K562 (cell line): ENCODE data around the gene SFT2D2. TPM values are rescaled to one million over a fixed set of nuclear protein-coding genes. Genes with fewer than 3 reads are reported as not detected.

Experiments used
- ATAC-seq: fragments of 200-7000 bp; cut with Tn5 transposase; 3 replicates; pipeline ENCODE4 v1.9.1; 2020; ENCODE audit warnings: moderate library complexity
- BruUV-seq: library from RNA; stranded (reverse); fragments of 400-500 nt; replicated peaks from 2 replicates; lab custom pipeline; 2021; lab: Mats Ljungman, UMichigan
- CTCF ChIA-PET: fragments of 300-600 bp; formaldehyde crosslinking; extraction: SDS; loops from one replicate; lab custom pipeline; 2021; ENCODE audit warnings: low intra/inter-chr PET ratio; lab: Yijun Ruan, JAX
- POLR2A ChIA-PET: fragments of 300-600, 350-650 bp; sonication (Branson Sonifier 250); formaldehyde crosslinking; extraction: SDS; loops from one replicate; lab custom pipeline; 2021; ENCODE audit warnings: antibody characterized with exemption, inconsistent platforms; lab: Yijun Ruan, JAX
- DNase-seq, 4 experiments: peaks; one replicate each; pipeline versions ENCODE4 v3.0.0 to v3.0.0-alpha.2; 2011 to 2018; ENCODE audit warnings: low spot score in 3 of 4, mixed read lengths in 3 of 4; ENCODE audit errors: extremely low read depth in 1 of 4
- FAIRE-seq: peaks from 2 replicates; lab custom pipeline; 2011; peaks lifted over from hg19 to GRCh38; lab: Jason Lieb, UNC
- H2AFZ ChIP-seq: 2 replicates; pipeline ENCODE4 v1.6.0; 2011; ENCODE audit warnings: low read depth, low read length, control low read depth, inconsistent platforms
- H3K27ac ChIP-seq: fragments of 200-600 bp; 3 replicates; pipeline ENCODE4 v1.8.0; 2011; ENCODE audit warnings: low read depth, mild to moderate bottlenecking, control low read depth, inconsistent platforms, low read length, moderate library complexity, mixed read lengths; ENCODE audit errors: extremely low read depth
- H3K27me3 ChIP-seq, 2 experiments: fragments of 300-600 bp in 1 of 2; 2 replicates in 1 of 2; 3 replicates in 1 of 2; pipeline versions ENCODE4 v1.6.0 to v1.8.0; 2011; ENCODE audit warnings: inconsistent platforms in 2 of 2, low read length in 2 of 2, mild to moderate bottlenecking in 1 of 2, mixed read lengths in 1 of 2, moderate library complexity in 1 of 2; ENCODE audit not compliant: control insufficient read depth in 2 of 2, insufficient read depth in 2 of 2
- H3K36me3 ChIP-seq: fragments of 300-600 bp; 3 replicates; pipeline ENCODE4 v1.8.0; 2011; ENCODE audit warnings: mild to moderate bottlenecking, low read length, inconsistent platforms; ENCODE audit not compliant: control insufficient read depth, insufficient read depth
- H3K4me1 ChIP-seq, 2 experiments: fragments of 200-600 bp in 1 of 2; replicated peaks in 1 of 2; 2 replicates in 1 of 2; 3 replicates in 1 of 2; pipeline versions ENCODE4 v1.5.1 to v1.8.0; 2011; ENCODE audit warnings: inconsistent platforms in 2 of 2, low read length in 2 of 2, mild to moderate bottlenecking in 1 of 2, mixed read lengths in 1 of 2, moderate library complexity in 1 of 2; ENCODE audit not compliant: control insufficient read depth in 2 of 2, insufficient read depth in 2 of 2
- H3K4me2 ChIP-seq: 2 replicates; pipeline ENCODE4 v1.6.1; 2011; ENCODE audit warnings: low read length, control low read depth, inconsistent platforms, mixed read lengths; ENCODE audit not compliant: insufficient read depth
- H3K4me3 ChIP-seq: fragments of 200-600 bp; sonication (generic), shearing (Covaris generic); 2 replicates; pipeline ENCODE4 v1.5.1; 2016; ENCODE audit warnings: control low read depth, inconsistent platforms
- H3K79me2 ChIP-seq: fragments of 200-600 bp; 3 replicates; pipeline ENCODE4 v1.8.0; 2011; ENCODE audit warnings: low read length, inconsistent platforms; ENCODE audit not compliant: control insufficient read depth, insufficient read depth
- H3K9ac ChIP-seq, 2 experiments: 2 replicates each; pipeline versions ENCODE4 v1.6.0 to v1.6.1; 2011; ENCODE audit warnings: low read depth in 2 of 2, low read length in 2 of 2, control low read depth in 1 of 2, inconsistent platforms in 1 of 2, mild to moderate bottlenecking in 1 of 2, mixed read lengths in 1 of 2; ENCODE audit not compliant: insufficient read depth in 1 of 2
- H3K9me1 ChIP-seq: one replicate; pipeline ENCODE4 v1.6.0; 2011; ENCODE audit warnings: inconsistent platforms, mild to moderate bottlenecking, low read length, moderate library complexity; ENCODE audit not compliant: control insufficient read depth, insufficient read depth
- H3K9me3 ChIP-seq: replicated peaks from 2 replicates; pipeline ENCODE4 v1.5.1; 2011; ENCODE audit warnings: low read depth, low read length, inconsistent platforms; ENCODE audit not compliant: control insufficient read depth, insufficient read depth
- H4K20me1 ChIP-seq: replicated peaks from 2 replicates; pipeline ENCODE4 v1.6.1; 2011; ENCODE audit warnings: low read length, inconsistent platforms, mixed read lengths; ENCODE audit not compliant: control insufficient read depth, insufficient read depth
- CBFA2T3 ChIP-seq: fragments of 450-650 bp; IDR thresholded peaks from 2 replicates; pipeline ENCODE4 v1.6.1; 2017
- ESRRA ChIP-seq: fragments of 450-650 bp; IDR thresholded peaks from 2 replicates; pipeline ENCODE4 v1.6.1; 2014; ENCODE audit warnings: low read depth, mild to moderate bottlenecking, moderate library complexity, borderline replicate concordance
- TAL1 ChIP-seq: fragments of 450-650 bp; IDR thresholded peaks from 2 replicates; pipeline ENCODE4 v1.6.1; 2016; ENCODE audit warnings: mild to moderate bottlenecking
- ZNF121 ChIP-seq: sonication (generic); formaldehyde crosslinking; conservative IDR thresholded peaks from 2 replicates; pipeline ENCODE4 v1.8.0; 2022; ENCODE audit warnings: missing genetic modification reagents
- ZZZ3 ChIP-seq: fragments of 450-650 bp; IDR thresholded peaks from 2 replicates; pipeline ENCODE4 v1.6.1; 2016; ENCODE audit warnings: antibody characterized with exemption, mild to moderate bottlenecking, moderate library complexity
- WGBS: fragments of 100-300 bp; shearing (Covaris generic); methylation state at CpG from one replicate; pipeline ENCODE4 v1.1.6; 2016; ENCODE audit warnings: low coverage, mixed read lengths; ENCODE audit not compliant: insufficient coverage; ENCODE audit errors: missing lambda C conversion rate; 5-methylcytosine and 5-hydroxymethylcytosine counted together
- in situ Hi-C: fragments of 300-500 bp; cut with MboI; formaldehyde crosslinking; loops from 4 replicates; pipeline ENCODE4 v1.15.0; 2018; ENCODE audit warnings: inconsistent platforms, mixed read lengths
- intact Hi-C: fragments of 100-400 bp; cut with micrococcal nuclease; formaldehyde crosslinking; loops from 2 replicates; pipeline ENCODE4 v1.14.2; 2022
- polyA plus RNA-seq, 8 experiments: library from polyadenylated mRNA; depleted of rRNA in 4 of 8; stranded (reverse) in 5 of 8; unstranded in 3 of 8; fragments of >200 nt; fragmentation: Nextera tagmentation in 2 of 8; fragmentation: Illumina TruSeq in 1 of 8; extraction: Ambion mirVana in 2 of 8; extraction: Trizol in 1 of 8; gene quantifications; 2 replicates each; pipeline versions ENCODE4 v1.2.1 to v1.2.3, GENCODE V29; 2011 to 2014; ENCODE audit warnings: inconsistent platforms in 1 of 8, missing spikeins in 1 of 8
- total RNA-seq, 7 experiments: library from RNA; depleted of rRNA in 6 of 7; stranded (reverse); fragments of >200 nt in 6 of 7; fragmentation: Illumina TruSeq in 2 of 7; extraction: Trizol in 2 of 7; gene quantifications; 2 replicates each; pipeline versions ENCODE4 v1.2.1 to v1.2.3, GENCODE V29; 2011 to 2021; ENCODE audit warnings: low replicate concordance in 1 of 7

SFT2D2 gene
- total and polyA plus RNA-seq, 9 of the 15 experiments (the other 6 are each of a cell fraction or from before 2014, with no cell fraction given) = 3.4 to 50.1 (median 21.6) TPM

- no peak overlapping the region for H3K4me3 ChIP-seq
- no peaks in the 10 kb centered on the region for H3K27me3 ChIP-seq
- no peak overlapping the region for H2AFZ ChIP-seq
- no peaks in the 10 kb centered on the region for H3K9me1 ChIP-seq
- 92% methylated on average over 4 of the region's 4 CpGs for WGBS
- peak; percentile 67 for ATAC-seq
- no peaks in the 10 kb centered on the region for H3K79me2 ChIP-seq
- H3K9ac ChIP-seq = no peak overlapping the region
- in situ Hi-C loops (no loop called here), intact Hi-C loops (no loop called here)
- TF ChIP-seq ESRRA (peak; percentile 81), ZZZ3 (no peak), ZNF121 (CRISPR knock-in tag) (peak; percentile 93), CBFA2T3 (peak; percentile 25; the same call in 1 of the 2 replicates), TAL1 (0 out of 2 replicates have a peak, but pooled peaks have one; percentile 4)
- ChIA-PET CTCF (no interaction called here), POLR2A (interaction anchor here (0.6 to 3.0 kb wide), 6 partner anchors 16 to 45 kb away, joined by 3 to 6 read pairs (median 3); no protein-coding TSS in a partner anchor)
- H3K27ac ChIP-seq = no peak overlapping the region
- H3K9me3 ChIP-seq = no peaks in the 10 kb centered on the region
- no peak overlapping the region for H3K4me2 ChIP-seq
- H3K36me3 ChIP-seq = peaks cover 61% of the 10 kb centered on the region
- H3K4me1 ChIP-seq = peaks cover 0 to 6% of the 10 kb centered on the region in 2 experiments; a peak in 2 of 5 replicates
- FAIRE-seq = no peak
- no TSS peak for BruUV-seq
- H4K20me1 ChIP-seq = no peaks in the 10 kb centered on the region
- DNase-seq = peak in 1 of 4 experiments; percentile 24
Observed at GRCh38 chr1:168195199-168196135, 30.3 kb upstream of the SFT2D2 start.
